HG03442 (cell line): ENCODE results near the gene KIF1A.

Experiments used
- ATAC-seq: cut with Tn5 transposase; IDR thresholded peaks from one replicate; pipeline ENCODE4 v1.9.1; 2021; ENCODE audit warnings: mild to moderate bottlenecking, moderate library complexity; ENCODE audit not compliant: unreplicated experiment

KIF1A gene, protein sequence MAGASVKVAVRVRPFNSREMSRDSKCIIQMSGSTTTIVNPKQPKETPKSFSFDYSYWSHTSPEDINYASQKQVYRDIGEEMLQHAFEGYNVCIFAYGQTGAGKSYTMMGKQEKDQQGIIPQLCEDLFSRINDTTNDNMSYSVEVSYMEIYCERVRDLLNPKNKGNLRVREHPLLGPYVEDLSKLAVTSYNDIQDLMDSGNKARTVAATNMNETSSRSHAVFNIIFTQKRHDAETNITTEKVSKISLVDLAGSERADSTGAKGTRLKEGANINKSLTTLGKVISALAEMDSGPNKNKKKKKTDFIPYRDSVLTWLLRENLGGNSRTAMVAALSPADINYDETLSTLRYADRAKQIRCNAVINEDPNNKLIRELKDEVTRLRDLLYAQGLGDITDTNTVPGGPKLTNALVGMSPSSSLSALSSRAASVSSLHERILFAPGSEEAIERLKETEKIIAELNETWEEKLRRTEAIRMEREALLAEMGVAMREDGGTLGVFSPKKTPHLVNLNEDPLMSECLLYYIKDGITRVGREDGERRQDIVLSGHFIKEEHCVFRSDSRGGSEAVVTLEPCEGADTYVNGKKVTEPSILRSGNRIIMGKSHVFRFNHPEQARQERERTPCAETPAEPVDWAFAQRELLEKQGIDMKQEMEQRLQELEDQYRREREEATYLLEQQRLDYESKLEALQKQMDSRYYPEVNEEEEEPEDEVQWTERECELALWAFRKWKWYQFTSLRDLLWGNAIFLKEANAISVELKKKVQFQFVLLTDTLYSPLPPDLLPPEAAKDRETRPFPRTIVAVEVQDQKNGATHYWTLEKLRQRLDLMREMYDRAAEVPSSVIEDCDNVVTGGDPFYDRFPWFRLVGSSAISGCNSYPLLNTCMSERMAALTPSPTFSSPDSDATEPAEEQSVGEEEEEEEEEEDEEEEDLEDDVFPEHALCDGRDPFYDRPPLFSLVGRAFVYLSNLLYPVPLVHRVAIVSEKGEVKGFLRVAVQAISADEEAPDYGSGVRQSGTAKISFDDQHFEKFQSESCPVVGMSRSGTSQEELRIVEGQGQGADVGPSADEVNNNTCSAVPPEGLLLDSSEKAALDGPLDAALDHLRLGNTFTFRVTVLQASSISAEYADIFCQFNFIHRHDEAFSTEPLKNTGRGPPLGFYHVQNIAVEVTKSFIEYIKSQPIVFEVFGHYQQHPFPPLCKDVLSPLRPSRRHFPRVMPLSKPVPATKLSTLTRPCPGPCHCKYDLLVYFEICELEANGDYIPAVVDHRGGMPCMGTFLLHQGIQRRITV (N-terminal part only)

DNA sequence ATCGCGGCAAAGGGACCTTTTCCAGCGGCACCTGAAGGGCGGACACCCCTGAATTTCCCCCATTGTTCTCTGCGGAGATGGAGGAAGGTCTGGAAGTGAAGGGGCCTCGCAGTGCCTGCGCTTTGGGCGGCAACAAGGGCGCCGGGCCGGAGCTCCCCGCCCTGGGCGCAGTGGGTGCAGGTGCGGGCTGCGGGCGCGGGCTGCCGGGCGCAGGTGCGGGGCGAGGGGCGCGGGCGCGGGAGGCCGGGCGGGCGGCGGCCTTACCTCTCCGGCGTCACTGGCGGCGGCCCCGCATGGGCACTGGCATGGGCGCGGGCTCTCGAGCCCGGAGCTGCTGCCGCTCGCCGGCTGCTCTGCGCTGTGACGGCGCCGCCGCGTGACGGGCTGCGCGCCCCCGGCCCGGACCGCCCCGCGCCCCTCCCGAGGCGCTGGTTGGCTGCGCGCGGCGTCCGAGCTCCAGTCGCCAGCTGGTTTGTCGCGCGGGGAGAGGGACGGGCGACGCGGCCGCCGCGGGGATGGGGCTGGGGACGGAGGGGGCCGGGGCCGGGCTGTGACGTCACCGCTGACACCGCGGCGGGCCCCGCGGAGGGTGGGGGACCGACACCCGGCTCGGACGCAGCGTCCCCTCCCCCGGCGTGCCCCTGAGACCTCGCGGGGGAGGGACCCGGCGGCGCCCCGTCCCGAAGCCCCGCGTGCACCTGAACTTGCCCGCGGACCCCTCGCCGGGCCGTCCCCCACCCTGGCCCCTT lies at the start of gene KIF1A:
TSS of gene KIF1A (minus strand) at position 362 of the 749 bp plus-strand sequence. CDS start 22,467 bp downstream, outside the sequence.
- ATAC-seq, result no peak

- ATAC-seq, result no peak
Observed at GRCh38 chr2:240869109-240869955, 49.3 kb upstream of the KIF1A start.

DNA sequence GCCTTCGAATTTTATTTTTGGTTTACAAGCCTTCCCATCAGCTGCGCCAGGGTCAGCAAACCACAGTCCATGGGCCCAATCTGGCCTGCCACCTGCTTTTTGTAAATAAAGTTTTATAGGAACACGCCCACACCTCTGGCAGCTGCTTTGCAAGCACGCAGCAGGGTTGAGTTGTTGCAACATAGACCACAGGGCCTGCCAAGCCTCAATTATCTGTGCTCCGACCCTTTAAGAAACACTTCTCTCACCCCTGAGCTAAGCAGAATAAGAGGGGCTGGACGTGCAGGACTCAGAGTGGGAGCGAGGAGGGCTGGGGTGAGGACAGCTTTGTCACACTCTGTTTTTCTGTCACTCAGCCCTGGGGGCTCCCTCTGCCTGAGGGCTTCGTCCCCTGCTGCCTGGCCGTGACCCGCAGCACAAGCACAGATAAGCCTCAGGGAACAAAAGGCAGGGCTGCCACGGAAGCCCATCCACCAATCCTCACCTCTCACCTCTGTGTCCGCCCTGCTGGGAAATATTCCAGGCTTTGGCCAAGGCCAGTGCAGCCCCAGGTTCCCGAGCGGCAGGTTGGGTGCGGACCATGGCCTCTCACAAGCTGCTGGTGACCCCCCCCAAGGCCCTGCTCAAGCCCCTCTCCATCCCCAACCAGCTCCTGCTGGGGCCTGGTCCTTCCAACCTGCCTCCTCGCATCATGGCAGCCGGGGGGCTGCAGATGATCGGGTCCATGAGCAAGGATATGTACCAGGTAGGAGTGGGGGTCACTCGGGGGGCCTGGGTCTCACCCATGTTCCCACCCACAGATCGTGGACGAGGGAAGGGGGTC lies 48.5 kb upstream of the KIF1A start, which contains the start of gene AGXT:
TSS of gene AGXT (plus strand) at position 539 of the 823 bp plus-strand sequence. CDS start at position 581, 42 bp downstream.
- no peak for ATAC-seq

- ATAC-seq, result no peak
Observed at GRCh38 chr2:240865391-240865790, 45.4 kb upstream of the KIF1A start.

- no peak for ATAC-seq
Observed at GRCh38 chr2:240864475-240864874, 44.5 kb upstream of the KIF1A start.

GRCh38 chr2:240861547-240861946 lies 41.5 kb upstream of the KIF1A start:
- ATAC-seq, result no peak

DNA sequence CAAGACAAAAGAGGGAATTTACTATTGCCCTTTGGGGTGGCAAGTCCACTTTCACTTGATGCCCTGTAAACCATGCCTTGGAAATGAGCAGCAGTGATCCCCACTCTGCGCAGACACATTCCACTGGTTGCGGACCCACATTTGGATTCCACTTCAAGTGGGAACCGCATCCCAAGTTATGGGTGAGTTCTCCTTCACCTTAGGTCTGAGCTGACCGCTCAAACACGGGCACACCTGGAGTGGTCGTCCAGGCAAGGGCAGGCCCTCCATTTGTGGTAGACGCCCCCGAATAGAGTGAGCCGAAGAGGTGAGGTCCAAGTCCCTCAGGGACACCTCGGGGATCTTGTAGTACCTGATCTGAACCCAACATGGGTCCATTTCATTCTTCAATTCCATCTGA lies 38.9 kb upstream of the KIF1A start:
- no peak for ATAC-seq

DNA sequence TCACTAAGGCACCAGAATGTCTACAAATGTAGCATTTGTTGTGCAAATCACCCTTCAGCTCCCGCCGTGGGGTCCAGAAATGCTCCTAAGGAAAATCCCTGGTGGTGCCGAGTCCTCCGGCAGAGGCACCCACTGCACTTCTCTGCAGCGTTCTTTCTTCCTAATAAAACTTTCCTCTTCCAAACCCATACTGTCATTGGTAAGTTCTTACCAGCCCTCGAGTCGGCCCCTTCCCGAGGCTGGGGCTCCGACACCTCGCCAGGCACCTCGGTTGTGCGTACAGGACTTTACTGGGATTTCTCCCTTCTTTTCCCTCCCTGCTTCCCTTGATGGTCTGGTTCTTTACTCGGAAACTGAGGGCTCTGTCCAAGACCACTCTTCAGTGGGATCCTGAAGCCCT lies 38.3 kb upstream of the KIF1A start:
- no peak for ATAC-seq

DNA sequence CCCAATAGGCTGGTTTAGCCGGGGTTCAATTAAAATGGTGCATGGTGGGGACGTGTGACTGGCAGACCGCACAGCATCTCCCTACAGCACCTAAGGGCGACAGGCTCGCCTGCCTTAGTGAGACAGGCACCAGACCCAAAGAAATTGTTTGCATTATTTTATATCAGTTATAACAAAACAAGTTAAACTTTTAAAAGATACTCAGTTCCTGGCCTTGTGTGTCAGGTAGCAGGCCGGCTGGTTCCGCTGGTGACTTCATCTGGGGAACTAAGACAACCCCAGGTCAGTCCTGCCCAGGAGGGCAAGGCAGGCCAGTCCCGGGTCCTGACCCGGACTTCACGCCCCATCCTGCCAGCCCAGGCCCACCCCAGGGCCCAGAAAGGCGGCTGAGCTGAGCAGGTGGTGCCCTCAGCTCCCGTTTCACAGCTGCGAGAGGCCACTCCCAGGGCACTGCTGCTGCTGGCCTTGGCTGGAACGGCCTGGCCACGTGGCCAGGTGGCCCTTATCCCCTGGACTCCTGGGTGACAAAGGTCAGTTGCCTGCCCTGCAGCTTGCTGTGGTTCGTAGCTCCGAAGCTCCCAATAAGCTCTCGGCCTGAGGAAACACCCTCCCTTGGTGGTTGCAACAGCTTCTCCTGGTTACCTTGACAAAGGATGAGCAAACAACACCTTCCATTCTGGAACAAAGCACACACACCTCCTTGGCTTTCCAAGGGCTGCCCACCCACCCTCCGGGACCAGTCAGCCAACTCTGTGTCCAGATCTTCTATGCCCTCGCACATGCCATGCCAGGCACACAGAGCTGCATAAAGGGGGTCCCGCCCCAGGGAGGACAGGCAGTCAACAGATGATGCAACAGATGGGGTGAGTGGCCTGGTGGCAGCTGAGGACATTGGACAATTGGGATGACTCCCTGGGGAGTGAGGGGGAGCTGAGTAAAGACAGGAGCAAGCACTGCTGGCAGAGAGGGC lies 37.3 kb upstream of the KIF1A start:
- no peak for ATAC-seq

DNA sequence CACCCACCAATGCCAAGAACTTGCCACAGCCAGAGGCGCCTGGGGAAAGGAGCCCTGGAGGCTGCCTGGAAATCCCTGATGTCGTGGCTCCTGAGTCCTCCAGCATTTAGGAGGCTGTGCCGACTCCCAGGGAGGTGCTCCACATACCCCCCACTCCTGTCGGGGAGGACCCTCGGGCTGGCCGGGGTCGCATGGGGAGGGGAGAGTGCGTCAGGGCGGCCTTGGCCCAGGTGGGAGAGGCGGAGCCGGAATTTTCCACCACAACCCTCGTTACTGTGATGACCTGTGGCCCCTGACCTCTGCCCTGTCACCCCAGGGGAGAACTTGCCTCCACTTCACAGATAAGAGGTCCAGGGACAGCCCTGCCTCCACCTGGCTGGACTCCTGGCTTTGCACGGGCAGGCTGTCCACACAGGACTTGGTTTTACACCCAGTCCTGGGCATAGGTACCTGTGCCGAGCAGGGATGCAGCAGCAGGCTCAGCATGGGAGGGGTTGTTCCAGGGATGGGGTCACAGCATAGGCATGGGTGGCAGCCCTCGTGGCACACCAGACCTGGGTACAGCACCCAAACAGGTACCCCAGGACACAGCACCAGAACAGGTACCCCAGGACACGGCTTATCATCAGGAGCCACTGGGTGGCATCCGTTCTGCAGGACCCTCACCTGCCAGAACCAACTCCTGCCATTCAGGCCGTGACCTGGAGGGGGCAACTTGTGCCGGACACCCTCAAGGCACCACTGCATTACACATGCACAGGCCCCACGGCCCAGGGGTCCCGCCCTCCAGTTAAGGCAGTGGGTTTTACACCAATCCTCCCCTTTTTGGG lies 36.3 kb upstream of the KIF1A start:
- no peak for ATAC-seq

- ATAC-seq, result no peak
Observed at GRCh38 chr2:240855670-240856069, 35.7 kb upstream of the KIF1A start.

DNA sequence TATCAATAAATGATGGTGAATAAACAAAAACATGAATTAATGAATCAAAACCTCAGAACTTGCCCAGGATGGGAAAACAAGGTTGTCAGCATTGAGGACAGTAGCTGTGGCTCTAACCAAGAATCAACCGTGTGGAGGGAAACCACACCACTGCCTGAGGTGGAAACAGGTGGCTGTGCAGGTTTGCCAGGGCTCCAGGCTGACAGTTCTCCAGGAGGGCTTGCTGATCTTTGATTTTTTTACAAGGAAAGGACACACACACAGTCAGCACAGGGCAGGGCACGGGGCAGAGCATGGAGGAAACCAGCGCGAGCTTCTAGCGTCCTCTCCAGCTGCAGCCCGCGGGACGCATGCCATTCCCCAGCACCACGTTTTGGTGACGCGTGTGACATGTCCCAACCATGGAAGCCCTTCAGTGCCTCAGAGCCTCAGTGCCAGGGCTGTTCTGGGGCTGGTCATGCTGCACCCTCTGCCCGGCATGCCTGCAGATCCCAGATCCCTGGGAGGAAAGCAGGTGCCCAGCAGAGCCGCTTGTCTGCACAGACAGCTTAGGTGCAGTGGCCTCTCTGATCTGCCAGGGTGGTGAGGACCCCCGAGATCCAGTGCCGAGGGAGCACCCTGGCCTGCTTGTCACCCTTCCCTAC lies 32.8 kb upstream of the KIF1A start:
- no peak for ATAC-seq

DNA sequence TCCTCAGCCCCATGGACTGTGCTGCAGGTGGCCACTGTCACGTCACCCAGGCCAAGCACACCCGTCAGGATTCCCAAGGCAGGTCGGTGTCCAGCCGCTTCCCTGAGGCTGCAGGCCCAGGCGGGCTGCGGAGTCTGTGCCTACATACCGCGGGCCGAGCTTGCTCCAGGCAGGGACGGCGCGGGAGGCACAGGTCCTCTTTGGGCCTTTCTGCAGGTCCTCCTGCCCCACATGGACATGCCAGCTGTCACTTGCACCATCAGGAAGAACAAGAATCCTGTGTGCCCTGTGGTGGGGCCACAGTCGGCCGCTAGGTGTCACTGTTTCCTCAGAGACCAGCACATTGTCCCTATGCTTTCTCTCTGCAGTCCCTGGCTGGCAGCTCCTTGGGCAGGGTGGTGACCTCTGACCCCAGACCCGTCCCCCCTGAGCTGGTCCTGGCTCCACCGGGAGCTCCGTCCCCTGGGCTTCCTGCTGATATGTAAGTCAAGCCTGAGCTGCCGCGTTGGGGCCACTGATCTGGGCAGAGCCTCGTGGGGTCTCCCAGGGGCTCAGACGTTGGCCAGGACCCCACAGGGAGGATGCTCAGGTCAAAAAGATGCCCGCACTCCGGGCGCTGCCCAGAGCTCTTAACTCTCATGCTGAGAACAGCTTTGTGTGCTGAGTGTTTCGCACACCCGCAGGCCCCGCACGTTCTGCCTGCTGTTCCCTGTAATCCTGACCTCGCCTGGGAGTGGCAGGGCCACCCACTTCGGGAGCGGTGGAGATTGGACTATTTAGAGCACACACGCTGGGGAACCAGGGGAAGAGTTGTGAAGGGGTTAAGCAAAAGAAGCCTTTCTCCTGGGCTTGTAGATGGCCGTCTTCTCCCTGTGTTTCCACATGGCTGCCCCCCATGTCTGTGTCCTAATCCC lies 31.3 kb upstream of the KIF1A start:
- ATAC-seq, result no peak

GRCh38 chr2:240850756-240851077 lies 30.7 kb upstream of the KIF1A start:
- no peak for ATAC-seq

DNA sequence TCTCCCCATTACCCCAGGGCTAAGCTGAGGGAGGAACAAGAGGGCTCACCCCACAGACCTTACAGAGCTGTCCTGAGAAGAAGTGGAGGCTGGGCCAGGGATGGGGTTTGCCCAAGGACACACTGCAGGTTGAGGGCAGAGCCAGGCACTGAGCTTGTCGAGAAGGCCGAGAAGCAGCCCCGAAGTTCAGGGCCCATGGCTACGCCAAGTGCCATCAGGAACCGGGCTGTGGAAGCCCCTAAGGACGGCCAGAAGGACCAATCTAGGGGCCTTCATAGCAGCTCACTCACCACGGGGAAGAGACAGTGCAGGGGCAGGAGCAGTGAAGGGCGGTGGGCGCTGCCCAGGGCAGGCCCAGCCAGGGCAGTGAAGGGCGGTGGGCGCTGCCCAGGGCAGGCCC lies 30.0 kb upstream of the KIF1A start:
- no peak for ATAC-seq
